ENCODE data around the gene PRKAG2. TPM values are rescaled to one million over a fixed set of nuclear protein-coding genes. Genes with fewer than 3 reads are reported as not detected.
A peak's percentile ranks its signal among the peaks of the same experiment; 100 is the strongest.

Gene PRKAG2
- total RNA-seq, 4 donors from 2014 or later = 19.5 to 30.8 (median 27.6) TPM

GRCh38 chr7:151697515-151697895 lies 179.4 kb downstream of the PRKAG2 start:
- no peak overlapping the region for H3K27ac ChIP-seq
- no peaks in the 10 kb centered on the region for H3K27me3 ChIP-seq
- intact Hi-C loops (cut with DNase I) = no loop called here
- no peaks in the 10 kb centered on the region for H3K36me3 ChIP-seq
- no peak for DNase-seq
- no peaks in the 10 kb centered on the region for H3K9me3 ChIP-seq
- TF ChIP-seq POLR2A (IDR thresholded peaks at IDR 0.05) (no peak), CTCF (IDR thresholded peaks at IDR 0.05) (no peak)
- peaks cover 20% of the 10 kb centered on the region in 2 donors for H3K4me1 ChIP-seq
- 95 to 98% methylated on average over 10 of the region's 10 CpGs for WGBS, 2 donors
- no peak overlapping the region for H3K4me3 ChIP-seq (replicated peaks in 1 of 3)

- peaks cover 20% of the 10 kb centered on the region in 2 donors for H3K4me1 ChIP-seq
- TF ChIP-seq POLR2A (IDR thresholded peaks at IDR 0.05) (no peak), CTCF (IDR thresholded peaks at IDR 0.05) (no peak)
- no peaks in the 10 kb centered on the region for H3K9me3 ChIP-seq
- H3K27me3 ChIP-seq = no peaks in the 10 kb centered on the region
- intact Hi-C loops (cut with DNase I) = no loop called here
- DNase-seq = peak in 1 of 2 donors; percentile 18
- H3K4me3 ChIP-seq (replicated peaks in 1 of 3) = no peak overlapping the region
- H3K27ac ChIP-seq = peak overlapping the region in 1 of 3 donors; percentile 85
- 79 to 90% methylated on average over 16 to 18 of the region's 18 CpGs for WGBS, 2 donors
- H3K36me3 ChIP-seq = no peaks in the 10 kb centered on the region
Observed at GRCh38 chr7:151696721-151697514, 180.0 kb downstream of the PRKAG2 start.

GRCh38 chr7:151695951-151696541 lies 180.9 kb downstream of the PRKAG2 start:
- intact Hi-C loops (cut with DNase I) = no loop called here
- H3K4me1 ChIP-seq = peaks cover 20% of the 10 kb centered on the region in 2 donors
- 84 to 85% methylated on average over 20 to 24 of the region's 24 CpGs for WGBS, 2 donors
- H3K9me3 ChIP-seq = no peaks in the 10 kb centered on the region
- no peaks in the 10 kb centered on the region for H3K36me3 ChIP-seq
- H3K4me3 ChIP-seq (replicated peaks in 1 of 3) = no peak overlapping the region
- H3K27me3 ChIP-seq = no peaks in the 10 kb centered on the region
- no peak for TF ChIP-seq POLR2A (IDR thresholded peaks at IDR 0.05)
- no peak for TF ChIP-seq CTCF (IDR thresholded peaks at IDR 0.05)
- H3K27ac ChIP-seq = peak overlapping the region; percentile 37 to 85 (median 56)
- DNase-seq = no peak

GRCh38 chr7:151694828-151695580 lies 181.9 kb downstream of the PRKAG2 start:
- peak; percentile 68 to 78 for DNase-seq
- H3K4me3 ChIP-seq (replicated peaks in 1 of 3) = no peak overlapping the region
- H3K9me3 ChIP-seq = no peaks in the 10 kb centered on the region
- peak overlapping the region; percentile 37 to 85 (median 56) for H3K27ac ChIP-seq
- TF ChIP-seq POLR2A (IDR thresholded peaks at IDR 0.05) (no peak), CTCF (IDR thresholded peaks at IDR 0.05) (peak in 1 of 6 experiments; percentile 24)
- WGBS, 2 donors = 34 to 40% methylated on average over 15 of the region's 15 CpGs
- no peaks in the 10 kb centered on the region for H3K27me3 ChIP-seq
- peaks cover 20 to 22% of the 10 kb centered on the region in 2 donors for H3K4me1 ChIP-seq
- intact Hi-C loops (cut with DNase I) = no loop called here
- H3K36me3 ChIP-seq = no peaks in the 10 kb centered on the region

Measured in thyroid gland (tissue), 4 donors.